Measurements from ENCODE around the gene HOXC4. TPM values are rescaled to one million over a fixed set of nuclear protein-coding genes. Genes with fewer than 3 reads are reported as not detected.

Gene HOXC4
- total and polyA plus RNA-seq, 10 of the 15 experiments (the other 5 are each of a cell fraction or from before 2014, with no cell fraction given), result 1.0 to 11.4 (median 4.2) TPM

GRCh38 chr12:54037360-54038283 lies 16.0 kb upstream of the HOXC4 start:
- Histone ChIP-seq H3K27ac (ENCODE audit: control insufficient read depth, insufficient read depth) (no peak overlapping the region), H3K4me3 (no peak overlapping the region), H3K9ac (ENCODE audit: control insufficient read depth, insufficient read depth, low read length) (no peak overlapping the region), H4K20me1 (ENCODE audit: control insufficient read depth, insufficient read depth) (no peaks in the 10 kb centered on the region), H3K79me2 (ENCODE audit: control insufficient read depth, insufficient read depth, low read length) (no peaks in the 10 kb centered on the region), H3K36me3 (ENCODE audit: control insufficient read depth in 2 of 2, insufficient read depth in 2 of 2, low read length in 1 of 2) (no peaks in the 10 kb centered on the region), H3K4me2 (ENCODE audit: control insufficient read depth, insufficient read depth) (no peak overlapping the region), H3K9me3 (replicated peaks; ENCODE audit: control insufficient read depth, insufficient read depth, low read length) (no peaks in the 10 kb centered on the region; the same call in 2 of the 3 replicates), H3K27me3 (replicated peaks in 1 of 2; ENCODE audit: control insufficient read depth in 2 of 2, insufficient read depth in 2 of 2, low read length in 1 of 2) (peaks cover 1 to 21% of the 10 kb centered on the region in 2 experiments), H3K4me1 (ENCODE audit: control insufficient read depth, insufficient read depth, low read length) (peaks cover 9% of the 10 kb centered on the region; the same call in 1 of the 2 replicates), H2AFZ (ENCODE audit: control insufficient read depth, low read depth, low read length) (no peak overlapping the region)
- no peak for TF ChIP-seq TAF1 (IDR thresholded peaks at IDR 0.05; ENCODE audit: borderline replicate concordance, low read depth, low read length)
- no peak for TF ChIP-seq RUNX3 (IDR thresholded peaks at IDR 0.05; ENCODE audit: low read length)
- TF ChIP-seq ASH2L (IDR thresholded peaks at IDR 0.05; ENCODE audit: borderline replicate concordance, low read depth), result no peak
- no peak for TF ChIP-seq IKZF1 (conservative IDR thresholded peaks at IDR 0.05)
- no peak for TF ChIP-seq ZBED1 (IDR thresholded peaks at IDR 0.05; ENCODE audit: borderline replicate concordance)
- no peak for TF ChIP-seq ZSCAN29 (IDR thresholded peaks at IDR 0.05)
- no peak for TF ChIP-seq SRF (IDR thresholded peaks at IDR 0.05; ENCODE audit: low read depth in 2 of 2, low read length in 2 of 2)
- no peak for TF ChIP-seq NR2C2 (IDR thresholded peaks at IDR 0.05; ENCODE audit: borderline replicate concordance, control insufficient read depth, insufficient read length, low read depth)
- TF ChIP-seq REST (IDR thresholded peaks at IDR 0.05; ENCODE audit: low read depth, low read length), result no peak
- no peak for TF ChIP-seq ZBTB33 (IDR thresholded peaks at IDR 0.05)
- TF ChIP-seq HDAC2 (IDR thresholded peaks at IDR 0.05), result no peak
- no peak for TF ChIP-seq POLR2A (IDR thresholded peaks at IDR 0.05; ENCODE audit: low read depth, low read length)
- TF ChIP-seq SMARCA5 (IDR thresholded peaks at IDR 0.05), result no peak
- no peak for TF ChIP-seq GATAD2B (conservative IDR thresholded peaks at IDR 0.05; ENCODE audit: low read depth)
- TF ChIP-seq USF2 (IDR thresholded peaks at IDR 0.05; ENCODE audit: borderline replicate concordance, low read depth, low read length), result no peak
- TF ChIP-seq CBFB (IDR thresholded peaks at IDR 0.05; ENCODE audit: low read depth), result no peak
- TF ChIP-seq SMC3 (IDR thresholded peaks at IDR 0.05; ENCODE audit: borderline replicate concordance, low read length), result no peak
- TF ChIP-seq CEBPB (IDR thresholded peaks at IDR 0.05; ENCODE audit: borderline replicate concordance in 1 of 2, low read depth in 2 of 2, low read length in 2 of 2), result no peak
- intact Hi-C loops (cut with micrococcal nuclease; ENCODE audit: unreplicated experiment), result no loop called here
- no TSS peak for BruUV-seq (replicated peaks)
- ChIA-PET POLR2A (interaction anchor here (1.2 to 1.5 kb wide), 2 partner anchors 14 to 16 kb away, joined by 4 to 5 read pairs; partner anchors contain the start of gene HOXC4), RAD21 (ENCODE audit: unreplicated experiment) (interaction anchor here (0.8 to 12.6 kb wide), 4 partner anchors 16 to 153 kb away, joined by 3 to 222 read pairs (median 12); partner anchors contain the start of genes HOXC4 and SMUG1), CTCF (interaction anchor here (0.5 to 7.9 kb wide), 6 partner anchors 17 to 179 kb away, joined by 3 to 86 read pairs (median 4); partner anchors contain the start of gene HOXC4), SMC1A (ENCODE audit: uncharacterized antibody, unreplicated experiment) (interaction anchor here (1.0 kb wide), 2 partner anchors 15 to 164 kb away, joined by 4 read pairs; partner anchors contain the start of gene HOXC4)
- no peak for FAIRE-seq
- DNase-seq (ENCODE audit: low read depth, low spot score), result no peak
- ATAC-seq, result no peak
- in situ Hi-C loops (cut with MboI), result no loop called here
- WGBS (ENCODE audit: insufficient coverage, insufficient replicate concordance, low lambda C conversion rate, missing lambda C conversion rate), result 43% methylated on average over 14 of the region's 14 CpGs

Measured in GM12878 (cell line).